Cardiac muscle cell (in vitro differentiated cells and primary cell): ENCODE measurements around the gene B4GALT5. TPM values are rescaled to one million over a fixed set of nuclear protein-coding genes. Genes with fewer than 3 reads are reported as not detected.

Source experiments
- DNase-seq, 2 donors: peaks; one replicate each; pipeline versions ENCODE4 v3.0.0 to v3.0.0-alpha.2; 2010 to 2017; ENCODE audit warnings: low read depth in 1 of 2, low spot score in 1 of 2
- H3K27ac ChIP-seq: fragments of 200-600 bp; sonication (generic); 2 replicates; pipeline ENCODE4 v1.5.1; 2016
- H3K27me3 ChIP-seq: fragments of 200-600 bp; sonication (generic); 2 replicates; pipeline ENCODE4 v1.6.0; 2016; ENCODE audit warnings: control low read depth
- H3K36me3 ChIP-seq: fragments of 200-600 bp; sonication (generic); 2 replicates; pipeline ENCODE4 v1.5.1; 2016; ENCODE audit warnings: control low read depth
- H3K4me1 ChIP-seq: fragments of 200-600 bp; sonication (generic); 2 replicates; pipeline ENCODE4 v1.8.1; 2017; ENCODE audit warnings: low read depth, mild to moderate bottlenecking, mixed run types
- H3K4me3 ChIP-seq: fragments of 200-600 bp; sonication (generic); 2 replicates; pipeline ENCODE4 v1.5.1; 2016; ENCODE audit warnings: mild to moderate bottlenecking
- H3K9me3 ChIP-seq: fragments of 200-600 bp; sonication (generic); 2 replicates; pipeline ENCODE4 v1.5.1; 2017; ENCODE audit warnings: low read depth, mild to moderate bottlenecking, control low read depth
- CTCF ChIP-seq: IDR thresholded peaks from 2 replicates; pipeline ENCODE4 v1.5.1; 2012; ENCODE audit warnings: low read depth, mild to moderate bottlenecking, low read length
- polyA plus RNA-seq: library from polyadenylated mRNA; unstranded; fragments of >200 nt; fragmentation: Nextera tagmentation; extraction: Ambion mirVana; gene quantifications from 2 replicates; pipeline ENCODE4 v1.2.1, GENCODE V29; 2016
- total RNA-seq: library from RNA; depleted of rRNA; stranded (reverse); fragments of >200 nt; gene quantifications from 2 replicates; pipeline ENCODE4 v1.2.3, GENCODE V29; 2016

Gene B4GALT5
- total and polyA plus RNA-seq, 2 experiments from 2014 or later: 11.5 to 26.5 TPM

GRCh38 chr20:49685161-49685601, 28.5 kb downstream of the B4GALT5 start:
- no peak overlapping the region for H3K4me3 ChIP-seq
- no peak for DNase-seq
- H3K9me3 ChIP-seq: no peaks in the 10 kb centered on the region
- TF ChIP-seq CTCF: no peak
- H3K27me3 ChIP-seq: no peaks in the 10 kb centered on the region
- H3K27ac ChIP-seq: no peak overlapping the region
- peaks cover 22% of the 10 kb centered on the region for H3K4me1 ChIP-seq
- no peaks in the 10 kb centered on the region for H3K36me3 ChIP-seq

- no peak for TF ChIP-seq CTCF
- no peaks in the 10 kb centered on the region for H3K36me3 ChIP-seq
- no peak overlapping the region for H3K4me3 ChIP-seq
- H3K27me3 ChIP-seq: no peaks in the 10 kb centered on the region
- H3K4me1 ChIP-seq: peaks cover 27% of the 10 kb centered on the region
- no peak for DNase-seq
- H3K27ac ChIP-seq: no peak overlapping the region
- H3K9me3 ChIP-seq: no peaks in the 10 kb centered on the region
Observed at GRCh38 chr20:49684335-49684997, 29.2 kb downstream of the B4GALT5 start.

- H3K9me3 ChIP-seq: no peaks in the 10 kb centered on the region
- no peak overlapping the region for H3K4me3 ChIP-seq
- peaks cover 27% of the 10 kb centered on the region for H3K4me1 ChIP-seq
- H3K36me3 ChIP-seq: no peaks in the 10 kb centered on the region
- H3K27ac ChIP-seq: no peak overlapping the region
- H3K27me3 ChIP-seq: no peaks in the 10 kb centered on the region
- DNase-seq: no peak
- no peak for TF ChIP-seq CTCF
Observed at GRCh38 chr20:49682798-49683197, 30.9 kb downstream of the B4GALT5 start.

- H3K9me3 ChIP-seq: no peaks in the 10 kb centered on the region
- no peak for DNase-seq
- no peak for TF ChIP-seq CTCF
- no peaks in the 10 kb centered on the region for H3K27me3 ChIP-seq
- H3K4me3 ChIP-seq: no peak overlapping the region
- H3K27ac ChIP-seq: no peak overlapping the region
- H3K4me1 ChIP-seq: peaks cover 27% of the 10 kb centered on the region
- H3K36me3 ChIP-seq: no peaks in the 10 kb centered on the region
Observed at GRCh38 chr20:49682278-49682677, 31.4 kb downstream of the B4GALT5 start.

DNA sequence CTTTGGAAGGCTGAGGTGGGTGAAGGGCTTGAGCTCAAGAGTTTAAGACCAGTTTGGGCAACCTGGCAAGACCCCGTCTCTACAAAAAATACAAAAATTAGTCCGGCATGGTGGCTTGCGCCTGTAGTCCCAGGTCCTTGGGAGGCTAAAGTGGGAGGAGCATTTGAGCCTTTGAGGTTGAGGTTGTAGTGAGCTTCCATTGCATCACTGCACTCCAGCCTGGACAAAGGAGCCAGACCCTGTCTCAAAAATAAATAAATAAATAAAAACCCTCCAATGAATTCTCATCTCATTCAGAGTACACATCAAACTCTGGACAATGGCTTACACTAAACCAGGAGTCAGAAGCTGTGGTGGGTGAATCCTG, 31.8 kb downstream of the B4GALT5 start:
- TF ChIP-seq CTCF: no peak
- H3K27ac ChIP-seq: no peak overlapping the region
- H3K36me3 ChIP-seq: no peaks in the 10 kb centered on the region
- no peak for DNase-seq
- H3K27me3 ChIP-seq: no peaks in the 10 kb centered on the region
- peaks cover 27% of the 10 kb centered on the region for H3K4me1 ChIP-seq
- no peaks in the 10 kb centered on the region for H3K9me3 ChIP-seq
- H3K4me3 ChIP-seq: no peak overlapping the region
